GM21423 (cell line): ENCODE results near the gene ELAC2.

Experiments used
- ATAC-seq: cut with Tn5 transposase; IDR thresholded peaks from one replicate; pipeline ENCODE4 v1.9.1; 2021; ENCODE audit warnings: mild to moderate bottlenecking, moderate library complexity; ENCODE audit not compliant: unreplicated experiment

The ELAC2 gene

GRCh38 chr17:13024526-13025257 lies 6.9 kb upstream of the ELAC2 start:
- peak; percentile 82 for ATAC-seq

DNA sequence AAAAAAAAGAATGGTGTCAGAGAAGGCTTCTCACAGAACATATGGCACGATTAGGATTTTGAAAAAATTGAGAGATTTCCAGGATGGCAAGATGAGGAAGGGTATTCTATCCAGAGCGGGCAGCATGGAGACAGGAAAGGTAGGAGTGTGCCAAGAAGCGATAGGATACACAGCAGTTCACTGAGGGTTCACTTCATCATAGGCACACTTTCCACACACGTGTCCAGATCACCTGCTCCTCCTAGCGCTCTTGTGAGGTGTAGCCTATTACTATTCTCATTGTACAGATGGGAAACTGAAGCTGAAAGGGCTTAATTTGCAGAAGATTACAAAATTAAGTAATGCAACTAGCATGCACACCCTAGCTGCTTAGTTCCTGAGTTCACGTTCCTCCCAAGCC lies 6.2 kb upstream of the ELAC2 start:
- ATAC-seq = no peak

DNA sequence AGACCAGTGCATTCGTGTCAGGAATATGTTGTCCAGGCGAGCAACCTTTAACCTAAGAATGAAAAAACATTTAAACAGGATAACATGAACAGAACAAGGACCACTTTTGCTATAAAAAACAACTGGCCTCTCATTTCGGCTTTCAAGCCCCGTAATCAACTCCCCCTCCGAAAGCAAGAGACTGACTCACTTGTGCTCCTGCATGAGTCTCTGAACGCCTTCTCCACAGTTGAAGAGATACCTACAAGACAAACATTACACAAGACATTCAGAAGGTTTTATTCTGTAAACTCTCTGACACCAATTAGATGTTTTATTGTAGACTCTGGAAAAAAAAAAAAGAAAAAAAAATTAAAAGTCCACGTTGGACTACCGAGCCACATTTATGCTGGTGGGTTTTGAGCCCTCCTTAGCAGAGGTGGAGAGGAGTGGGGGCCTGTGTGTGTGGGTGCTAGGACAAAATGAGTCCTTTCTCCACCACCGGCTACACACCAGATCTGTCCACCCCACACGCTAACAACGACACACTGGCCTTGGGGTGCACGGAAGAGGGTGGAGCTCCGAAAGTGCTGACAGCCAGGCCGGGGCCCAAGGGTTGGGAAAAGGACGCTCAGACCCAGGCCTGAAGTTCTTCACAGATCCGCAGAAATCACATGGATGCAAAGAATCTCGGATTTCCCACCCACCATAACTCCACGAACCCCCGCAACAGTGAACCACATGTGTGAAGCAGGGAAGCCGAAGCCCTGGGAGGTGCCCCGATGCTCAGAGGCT lies 759 bp downstream of the ELAC2 start:
- peak; percentile 4 for ATAC-seq

GRCh38 chr17:13014801-13015200 lies 3.0 kb downstream of the ELAC2 start:
- ATAC-seq = no peak

- no peak for ATAC-seq
Observed at GRCh38 chr17:13010959-13011358, 6.9 kb downstream of the ELAC2 start.

DNA sequence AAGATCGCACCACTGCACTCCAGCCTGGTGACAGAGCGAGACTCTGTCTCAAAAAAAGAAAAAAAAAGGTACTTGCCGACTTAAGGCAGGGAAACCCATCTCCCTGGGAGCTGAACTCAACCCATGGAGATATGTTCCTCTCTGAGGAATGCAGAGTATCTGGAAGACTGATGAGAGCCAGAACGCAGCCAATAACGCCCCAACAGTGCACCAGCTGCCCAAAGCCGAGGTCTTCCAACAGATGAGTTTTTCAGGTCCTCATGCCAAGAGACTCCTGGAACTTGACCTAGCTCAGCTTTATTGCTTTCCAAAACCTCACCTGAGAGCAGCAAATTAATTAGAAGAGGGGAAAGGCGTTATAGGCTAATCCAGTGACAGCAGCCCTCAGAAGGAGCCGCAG lies 9.4 kb downstream of the ELAC2 start:
- no peak for ATAC-seq

- ATAC-seq = no peak
Observed at GRCh38 chr17:13005530-13005929, 12.3 kb downstream of the ELAC2 start.

DNA sequence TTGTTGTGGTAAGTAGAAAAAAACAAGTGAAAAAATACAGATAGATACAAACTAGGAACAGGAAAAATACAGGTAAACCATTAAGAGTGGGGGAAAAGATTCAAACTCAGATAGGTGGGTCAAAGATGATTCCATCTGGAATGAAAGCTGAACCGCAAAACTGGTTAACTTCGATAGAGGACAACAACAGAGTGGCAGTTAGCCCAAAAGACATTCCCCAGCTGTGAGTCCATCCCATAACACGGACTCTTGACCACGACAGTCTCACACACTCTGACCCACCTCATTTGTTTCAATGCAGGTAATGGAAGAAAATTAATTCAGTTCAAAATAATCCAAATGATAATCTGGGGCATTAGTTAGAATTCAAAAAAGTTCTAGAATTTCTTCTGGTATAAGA lies 13.5 kb downstream of the ELAC2 start:
- ATAC-seq = no peak

DNA sequence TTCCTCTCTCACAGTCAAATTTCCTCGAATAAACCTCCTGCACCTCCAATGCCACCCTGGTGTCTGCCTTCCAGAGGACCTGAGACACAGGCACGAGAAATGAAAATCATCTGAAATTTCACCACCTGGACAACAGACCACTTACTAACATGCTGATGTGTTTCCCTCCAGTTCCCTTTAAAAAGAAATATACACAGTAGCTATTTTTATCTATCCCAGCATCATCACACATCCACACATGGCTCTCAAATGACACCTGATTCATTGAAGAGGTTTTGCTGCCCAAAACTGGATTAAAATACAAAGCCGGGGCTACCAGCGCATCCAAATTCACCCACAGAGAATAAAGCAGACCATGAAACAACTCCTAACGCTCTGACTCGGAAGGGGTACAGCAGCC lies 13.9 kb downstream of the ELAC2 start:
- ATAC-seq = no peak

- peak; percentile 34 for ATAC-seq
Observed at GRCh38 chr17:13003454-13003851, 14.4 kb downstream of the ELAC2 start.

- peak; percentile 60 for ATAC-seq
Observed at GRCh38 chr17:13002761-13003453, 14.9 kb downstream of the ELAC2 start.

- ATAC-seq = no peak
Observed at GRCh38 chr17:13001991-13002615, 15.7 kb downstream of the ELAC2 start.

- no peak for ATAC-seq
Observed at GRCh38 chr17:13000561-13000960, 17.3 kb downstream of the ELAC2 start.

- no peak for ATAC-seq
Observed at GRCh38 chr17:12998874-12999273, 19.0 kb downstream of the ELAC2 start.

- ATAC-seq = no peak
Observed at GRCh38 chr17:12998461-12998860, 19.4 kb downstream of the ELAC2 start.

DNA sequence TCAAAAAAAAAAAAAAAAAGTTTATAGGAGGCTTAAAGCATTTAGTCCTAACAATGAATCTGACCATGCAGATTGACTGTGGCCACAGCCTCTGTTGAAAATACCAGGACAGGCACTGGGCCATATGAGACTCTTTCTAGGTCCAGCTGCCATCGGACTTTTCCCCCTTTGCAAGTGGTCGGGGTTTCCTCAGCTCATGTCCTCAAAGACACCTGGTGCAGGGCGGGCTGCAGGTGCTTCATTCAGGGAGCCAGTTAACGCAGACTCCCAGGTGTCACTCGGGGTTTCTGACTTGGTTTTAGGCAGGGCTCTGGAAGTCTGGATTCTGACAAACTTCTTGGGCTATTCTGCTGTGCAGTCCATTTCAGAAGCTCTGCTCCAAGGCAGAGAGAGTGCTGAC lies 20.9 kb downstream of the ELAC2 start:
- no peak for ATAC-seq

DNA sequence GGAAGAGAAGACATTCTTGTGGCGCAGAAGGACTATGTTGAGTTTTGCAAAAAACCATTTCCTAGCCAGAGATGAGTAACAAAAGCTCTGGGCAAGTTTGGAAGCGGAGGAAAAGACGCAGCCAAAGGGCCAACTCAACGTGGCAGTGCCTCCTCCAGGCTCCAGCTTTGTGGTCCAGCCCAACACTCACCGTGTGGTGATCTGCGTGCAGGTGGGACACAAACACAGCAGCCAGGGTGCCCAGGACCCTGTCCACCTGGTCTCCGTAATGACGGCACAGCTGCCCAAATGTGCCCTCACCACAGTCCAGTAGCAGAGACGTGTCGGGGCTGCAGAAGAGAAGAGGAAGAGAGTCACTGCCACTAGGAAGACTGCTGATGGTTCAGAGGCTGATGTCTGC lies 21.5 kb downstream of the ELAC2 start:
- ATAC-seq = no peak

- ATAC-seq = no peak
Observed at GRCh38 chr17:12995896-12996295, 21.9 kb downstream of the ELAC2 start.

GRCh38 chr17:12995106-12995895 lies 22.5 kb downstream of the ELAC2 start:
- ATAC-seq = no peak

DNA sequence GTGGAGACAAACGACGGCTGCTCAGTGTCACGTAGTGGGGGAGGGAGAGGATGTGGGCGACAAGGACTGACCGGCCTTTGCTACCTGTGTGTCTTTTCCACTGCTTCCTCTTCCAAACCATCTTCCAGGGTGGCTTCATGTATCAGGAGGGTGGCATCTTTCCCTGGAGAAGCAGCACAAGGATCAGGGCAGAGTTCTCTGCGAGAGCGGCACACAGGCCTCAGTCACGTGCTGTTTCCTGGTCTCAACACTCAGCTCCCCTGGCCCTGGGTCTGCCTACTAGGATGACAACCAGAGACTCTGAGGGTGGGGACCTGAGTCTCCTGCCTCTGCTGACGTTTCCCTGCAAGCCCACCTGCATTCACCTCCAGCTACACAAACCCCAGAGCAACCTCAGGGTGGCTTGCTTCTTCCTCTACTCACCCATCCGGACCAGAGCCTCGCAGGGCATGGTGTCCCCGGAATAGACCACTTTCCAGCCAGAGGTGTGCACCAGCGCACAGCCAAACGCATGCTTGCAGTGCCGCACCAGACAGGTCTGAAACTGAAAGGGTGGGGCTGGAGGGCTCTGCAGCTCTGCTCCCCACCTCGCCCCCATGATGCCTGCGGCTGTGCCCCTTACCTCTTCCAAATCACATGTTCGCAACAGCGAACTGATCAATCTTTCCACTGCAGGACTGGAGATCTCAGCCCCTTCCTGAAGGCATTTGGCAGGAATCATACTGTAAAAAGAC lies 23.3 kb downstream of the ELAC2 start:
- no peak for ATAC-seq
